Lower leg skin (tissue), 3 donors: ENCODE measurements around the gene RABL6.

Experiments
- CTCF ChIP-seq, 3 donors: fragments of 450-650 bp; IDR thresholded peaks; one replicate each; pipeline ENCODE4 v1.5.1; 2016; ENCODE audit warnings: antibody characterized with exemption in 3 of 3, mild to moderate bottlenecking in 3 of 3, moderate library complexity in 2 of 3
- POLR2A ChIP-seq, 2 donors: fragments of 450-650 bp; IDR thresholded peaks; one replicate each; pipeline ENCODE4 v1.6.1; 2016 to 2017; ENCODE audit warnings: antibody characterized with exemption in 2 of 2, mild to moderate bottlenecking in 1 of 2, moderate library complexity in 1 of 2

- TF ChIP-seq CTCF (IDR thresholded peaks at IDR 0.05) (no peak), POLR2A (IDR thresholded peaks at IDR 0.05) (no peak)
These were observed 32.6 kb downstream of the RABL6 start for GRCh38 chr9:136840140-136840876.
